Endothelial cell of umbilical vein (primary cell): ENCODE measurements around the gene HTT. TPM values are rescaled to one million over a fixed set of nuclear protein-coding genes. Genes with fewer than 3 reads are reported as not detected.

Experiments
- BruUV-seq: library from RNA; stranded (reverse); fragments of 400-500 nt; replicated peaks from 2 replicates; lab custom pipeline; 2021; lab: Mats Ljungman, UMichigan
- CTCF ChIA-PET: fragments of 300-600, 350-600 bp; sonication (Branson Sonifier 250); formaldehyde crosslinking; loops from one replicate; lab custom pipeline; 2021; ENCODE audit warnings: antibody characterized with exemption, inconsistent platforms; lab: Charles Lee
- POLR2A ChIA-PET: fragments of 300-600, 350-600 bp; sonication (Branson Sonifier 250); formaldehyde crosslinking; loops from one replicate; lab custom pipeline; 2021; ENCODE audit warnings: antibody characterized with exemption, inconsistent platforms; lab: Charles Lee
- DNase-seq: peaks from one replicate; pipeline ENCODE4 v3.0.0-alpha.2; 2011; ENCODE audit warnings: low read depth, low spot score
- FAIRE-seq: peaks from 2 replicates; lab custom pipeline; 2011; peaks lifted over from hg19 to GRCh38; lab: Jason Lieb, UNC
- H2AFZ ChIP-seq: 2 replicates; pipeline ENCODE4 v1.6.0; 2012; ENCODE audit warnings: low read depth, low read length, control low read depth, inconsistent platforms
- H3K27ac ChIP-seq: 2 replicates; pipeline ENCODE4 v1.5.1; 2011; ENCODE audit warnings: low read depth, mild to moderate bottlenecking, control low read depth, low read length, moderate library complexity; ENCODE audit not compliant: insufficient read depth
- H3K27me3 ChIP-seq, 2 experiments: 2 replicates each; pipeline versions ENCODE4 v1.6.0 to v1.6.1; 2011; ENCODE audit warnings: low read length in 2 of 2, mixed read lengths in 1 of 2; ENCODE audit not compliant: control insufficient read depth in 2 of 2, insufficient read depth in 2 of 2
- H3K36me3 ChIP-seq, 2 experiments: 2 replicates in 1 of 2; 3 replicates in 1 of 2; pipeline ENCODE4 v1.5.1; 2011; ENCODE audit warnings: low read length in 2 of 2, mild to moderate bottlenecking in 1 of 2, moderate library complexity in 1 of 2; ENCODE audit not compliant: control insufficient read depth in 2 of 2, insufficient read depth in 2 of 2; ENCODE audit errors: extremely low read depth in 1 of 2
- H3K4me1 ChIP-seq: 3 replicates; pipeline ENCODE4 v1.5.1; 2011; ENCODE audit warnings: mild to moderate bottlenecking, low read length; ENCODE audit not compliant: control insufficient read depth, insufficient read depth; ENCODE audit errors: extremely low read depth
- H3K4me2 ChIP-seq: 2 replicates; pipeline ENCODE4 v1.6.1; 2011; ENCODE audit warnings: low read length, control low read depth, mixed read lengths; ENCODE audit not compliant: insufficient read depth
- H3K4me3 ChIP-seq, 3 experiments: fragments of 200-600 bp in 1 of 3; sonication (generic), shearing (Covaris generic) in 1 of 3; replicated peaks in 1 of 3; 2 replicates each; pipeline ENCODE4 v1.5.1; 2011 to 2016; ENCODE audit warnings: control low read depth in 3 of 3, low read length in 3 of 3, mild to moderate bottlenecking in 2 of 3, inconsistent platforms in 1 of 3, low read depth in 1 of 3, moderate library complexity in 1 of 3; ENCODE audit not compliant: insufficient read depth in 1 of 3
- H3K79me2 ChIP-seq: 2 replicates; pipeline ENCODE4 v1.6.0; 2012; ENCODE audit warnings: low read length, inconsistent platforms; ENCODE audit not compliant: control insufficient read depth, insufficient read depth
- H3K9ac ChIP-seq: replicated peaks from 2 replicates; pipeline ENCODE3; 2011; ENCODE audit warnings: low read length, control low read depth; ENCODE audit not compliant: insufficient read depth; ENCODE audit errors: extremely low read depth
- H3K9me1 ChIP-seq: replicated peaks from 3 replicates; pipeline ENCODE4 v1.6.0; 2011; ENCODE audit warnings: mild to moderate bottlenecking, low read length; ENCODE audit not compliant: control insufficient read depth, insufficient read depth; ENCODE audit errors: extremely low read depth
- H3K9me3 ChIP-seq: replicated peaks from 2 replicates; pipeline ENCODE4 v1.5.1; 2012; ENCODE audit warnings: low read length, inconsistent platforms; ENCODE audit not compliant: control insufficient read depth, insufficient read depth
- H4K20me1 ChIP-seq: replicated peaks from 2 replicates; pipeline ENCODE3; 2011; ENCODE audit warnings: mild to moderate bottlenecking, low read length; ENCODE audit not compliant: control insufficient read depth, insufficient read depth; ENCODE audit errors: extremely low read depth
- CTCF ChIP-seq, 2 donors: IDR thresholded peaks; 1 replicate in 1 of 2; 2 replicates in 1 of 2; pipeline ENCODE4 v1.5.1; 2011; ENCODE audit warnings: low read length in 2 of 2, mild to moderate bottlenecking in 2 of 2, moderate library complexity in 2 of 2, control low read depth in 1 of 2, inconsistent platforms in 1 of 2, low read depth in 1 of 2; ENCODE audit not compliant: insufficient read depth in 1 of 2; ENCODE audit errors: extremely low read depth in 1 of 2
- EZH2 ChIP-seq: IDR thresholded peaks from 2 replicates; pipeline ENCODE4 v1.6.1; 2012; ENCODE audit warnings: borderline replicate concordance, low read depth, mild to moderate bottlenecking, moderate library complexity, low read length, inconsistent platforms; ENCODE audit not compliant: severe bottlenecking
- FOS ChIP-seq: IDR thresholded peaks from 2 replicates; pipeline ENCODE4 v1.6.1; 2011; ENCODE audit warnings: mild to moderate bottlenecking, low read length, moderate library complexity, borderline replicate concordance; ENCODE audit not compliant: insufficient read depth
- GATA2 ChIP-seq: IDR thresholded peaks from 2 replicates; pipeline ENCODE4 v1.7.0; 2011; ENCODE audit warnings: low read depth, mild to moderate bottlenecking, moderate library complexity, mixed read lengths, low read length; ENCODE audit not compliant: insufficient read length, insufficient read depth
- JUN ChIP-seq: IDR thresholded peaks from 2 replicates; pipeline ENCODE4 v1.6.1; 2011; ENCODE audit warnings: borderline replicate concordance, low read depth; ENCODE audit not compliant: insufficient read length, insufficient read depth
- MYC ChIP-seq: IDR thresholded peaks from one replicate; pipeline ENCODE4 v1.6.1; 2011; ENCODE audit warnings: mild to moderate bottlenecking, low read depth, low read length
- POLR2A ChIP-seq: IDR thresholded peaks from 2 replicates; pipeline ENCODE4 v1.6.1; 2012; ENCODE audit warnings: low read depth, mild to moderate bottlenecking, control low read depth, low read length
- POLR2AphosphoS5 ChIP-seq: IDR thresholded peaks from 2 replicates; pipeline ENCODE4 v1.6.1; 2012; ENCODE audit warnings: low read depth, mild to moderate bottlenecking, control low read depth, low read length, moderate library complexity; ENCODE audit not compliant: insufficient read depth
- dilution Hi-C: fragments of 300-500 bp; cut with MboI; formaldehyde crosslinking; loops from one replicate; pipeline ENCODE4 v1.15.0; 2019; ENCODE audit warnings: low sequenced_read_pairs; ENCODE audit not compliant: extremely low pct_ligation_motif_present
- intact Hi-C: fragments of 100-400 bp; cut with micrococcal nuclease; formaldehyde crosslinking; loops from one replicate; pipeline ENCODE4 v1.10.0; 2022
- polyA plus RNA-seq, 4 experiments: library from polyadenylated mRNA; depleted of rRNA in 3 of 4; stranded (reverse) in 3 of 4; unstranded in 1 of 4; fragments of >200 nt; gene quantifications; 2 replicates each; pipeline versions ENCODE4 v1.2.1 to v1.2.3, GENCODE V29; 2011 to 2012; ENCODE audit warnings: missing spikeins in 1 of 4
- total RNA-seq: library from RNA; stranded (reverse); gene quantifications from 2 replicates; pipeline ENCODE4 v1.2.3, GENCODE V29; 2021
- TF ChIP-seq, protein P1 (sequence below): IDR thresholded peaks from 2 replicates; pipeline ENCODE4 v1.6.1; 2011; ENCODE audit not compliant: insufficient read depth, insufficient read length

The HTT gene
- total and polyA plus RNA-seq, 2 donors (not counting 3 experiments of a cell fraction or from before 2014, with no cell fraction given) = 15.7 to 61.2 TPM

DNA sequence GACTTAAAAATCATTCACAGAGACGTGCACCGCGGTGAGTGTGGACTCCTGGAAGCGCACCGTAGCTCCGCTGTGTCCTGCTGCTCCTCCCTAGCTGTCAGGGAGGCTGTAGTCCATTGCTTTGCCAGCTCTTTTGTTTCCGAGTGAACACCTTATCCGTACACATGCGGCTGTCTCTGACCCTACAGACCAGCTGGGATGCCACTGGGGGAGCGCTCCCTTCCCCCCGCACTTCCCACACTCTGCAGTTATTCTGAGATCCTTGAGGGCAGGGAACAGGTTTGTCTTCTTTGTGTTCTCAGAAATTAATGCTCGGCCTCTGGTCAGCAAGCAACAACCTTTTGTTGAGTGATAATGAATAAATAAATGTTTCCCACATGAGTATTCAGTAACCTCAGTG, 140.8 kb downstream of the HTT start:
- Histone ChIP-seq H3K4me2 (no peak overlapping the region), H3K79me2 (no peaks in the 10 kb centered on the region), H2AFZ (no peak overlapping the region), H3K9ac (no peak overlapping the region), H3K4me3 (no peak overlapping the region), H3K27ac (no peak overlapping the region), H3K36me3 (peaks cover 10 to 48% of the 10 kb centered on the region in 2 experiments), H3K4me1 (no peaks in the 10 kb centered on the region), H4K20me1 (no peaks in the 10 kb centered on the region), H3K27me3 (no peaks in the 10 kb centered on the region), H3K9me3 (no peaks in the 10 kb centered on the region), H3K9me1 (no peaks in the 10 kb centered on the region)
- dilution Hi-C loops (no loop called here), intact Hi-C loops (no loop called here)
- no peak for FAIRE-seq
- no peak for DNase-seq
- POLR2A ChIA-PET = no interaction called here
- no peak for TF ChIP-seq POLR2A
- no peak for TF ChIP-seq MYC
- TF ChIP-seq GATA2 = no peak
- no peak for TF ChIP-seq CTCF (IDR thresholded peaks at IDR 0.05; ENCODE audit: extremely low read depth in 1 of 2, insufficient read depth in 1 of 2, low read depth in 1 of 2, low read length in 2 of 2)
- no peak for TF ChIP-seq POLR2AphosphoS5
- TF ChIP-seq EZH2 = no peak
- TF ChIP-seq FOS = no peak
- no peak for TF ChIP-seq JUN
- TF ChIP-seq, protein P1, sequence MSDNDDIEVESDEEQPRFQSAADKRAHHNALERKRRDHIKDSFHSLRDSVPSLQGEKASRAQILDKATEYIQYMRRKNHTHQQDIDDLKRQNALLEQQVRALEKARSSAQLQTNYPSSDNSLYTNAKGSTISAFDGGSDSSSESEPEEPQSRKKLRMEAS = no peak
- CTCF ChIA-PET = no interaction called here
- BruUV-seq = no TSS peak
